Activated T-cell treated with anti-CD3 and anti-CD28 coated beads for 48 hours (primary cell): Measurements from ENCODE around the gene TARBP2.

Source experiments
- DNase-seq: peaks from one replicate; pipeline ENCODE4 v3.0.0-alpha.2; 2020; ENCODE audit warnings: low read depth

TARBP2 gene

GRCh38 chr12:53495903-53496751, 5.0 kb upstream of the TARBP2 start:
- DNase-seq = no peak

- no peak for DNase-seq
Observed at GRCh38 chr12:53496752-53497032, 4.4 kb upstream of the TARBP2 start.

GRCh38 chr12:53497461-53497860, 3.6 kb upstream of the TARBP2 start:
- no peak for DNase-seq

- DNase-seq = no peak
Observed at GRCh38 chr12:53498235-53498630, 2.9 kb upstream of the TARBP2 start.

- peak; percentile 48 for DNase-seq
Observed at GRCh38 chr12:53499266-53500141, 1.6 kb upstream of the TARBP2 start, which contains the start of gene MAP3K12. Gene MAP3K12 (minus strand): TSS chr12:53499458. CDS start chr12:53487391, 12,067 bp downstream.

GRCh38 chr12:53500142-53500775, 824 bp upstream of the TARBP2 start:
- DNase-seq = no peak

- DNase-seq = no peak
Observed at GRCh38 chr12:53501615-53502181, 615 bp downstream of the TARBP2 start.

GRCh38 chr12:53502331-53502730, 1.2 kb downstream of the TARBP2 start:
- DNase-seq = no peak

GRCh38 chr12:53502983-53503728, 2.1 kb downstream of the TARBP2 start:
- no peak for DNase-seq

- no peak for DNase-seq
Observed at GRCh38 chr12:53504004-53504920, 3.2 kb downstream of the TARBP2 start.

GRCh38 chr12:53505086-53505485, 4.0 kb downstream of the TARBP2 start:
- DNase-seq = no peak

GRCh38 chr12:53505555-53506449, 4.7 kb downstream of the TARBP2 start:
- no peak for DNase-seq

- DNase-seq = no peak
Observed at GRCh38 chr12:53506450-53506785, 5.3 kb downstream of the TARBP2 start.

GRCh38 chr12:53506881-53507602, 6.0 kb downstream of the TARBP2 start, which contains the start of gene NPFF:
Gene NPFF (minus strand): TSS chr12:53507484. CDS start chr12:53507474, 10 bp downstream.
- DNase-seq = no peak

GRCh38 chr12:53507603-53507885, 6.5 kb downstream of the TARBP2 start:
- no peak for DNase-seq

- DNase-seq = peak; percentile 80
Observed at GRCh38 chr12:53508534-53509170, 7.6 kb downstream of the TARBP2 start.

GRCh38 chr12:53510181-53510812, 9.2 kb downstream of the TARBP2 start:
- no peak for DNase-seq
